Calu3 (cell line): ENCODE data around the gene SHKBP1. TPM values are rescaled to one million over a fixed set of nuclear protein-coding genes. Genes with fewer than 3 reads are reported as not detected.

Experiments
- BruUV-seq: library from RNA; stranded (reverse); fragments of 400-500 nt; replicated peaks from 2 replicates; lab custom pipeline; 2021; lab: Mats Ljungman, UMichigan
- CTCF ChIA-PET: fragments of 300-600 bp; sonication (Branson Sonifier 250); formaldehyde crosslinking; loops from one replicate; lab custom pipeline; 2022; ENCODE audit warnings: antibody characterized with exemption; lab: Charles Lee
- DNase-seq: peaks from one replicate; pipeline ENCODE4 v3.0.0; 2022
- H3K27ac Mint-ChIP-seq: one replicate; pipeline ENCODE4 v1.8.0; 2022; ENCODE audit warnings: mixed read lengths; ENCODE audit not compliant: unreplicated experiment
- H3K27me3 Mint-ChIP-seq: one replicate; pipeline ENCODE4 v1.8.0; 2022; ENCODE audit warnings: mixed read lengths; ENCODE audit not compliant: unreplicated experiment
- H3K36me3 Mint-ChIP-seq: one replicate; pipeline ENCODE4 v1.8.0; 2022; ENCODE audit warnings: mild to moderate bottlenecking, moderate library complexity, mixed read lengths; ENCODE audit not compliant: insufficient read depth, unreplicated experiment
- H3K4me1 Mint-ChIP-seq: one replicate; pipeline ENCODE4 v1.8.0; 2022; ENCODE audit warnings: mild to moderate bottlenecking, low read depth, mixed read lengths; ENCODE audit not compliant: unreplicated experiment
- H3K4me3 Mint-ChIP-seq: one replicate; pipeline ENCODE4 v1.8.0; 2022; ENCODE audit warnings: mild to moderate bottlenecking, low read depth, moderate library complexity, mixed read lengths; ENCODE audit not compliant: unreplicated experiment
- H3K9me3 Mint-ChIP-seq: one replicate; pipeline ENCODE4 v1.8.0; 2022; ENCODE audit warnings: low read depth, mixed read lengths; ENCODE audit not compliant: unreplicated experiment
- CTCF ChIP-seq: fragments of 200-600 bp; IDR thresholded peaks from one replicate; pipeline ENCODE4 v1.8.0; 2022; ENCODE audit warnings: antibody characterized with exemption; ENCODE audit not compliant: unreplicated experiment
- intact Hi-C: fragments of 100-400 bp; cut with micrococcal nuclease; formaldehyde crosslinking; loops from one replicate; pipeline ENCODE4 v1.10.0; 2022; ENCODE audit not compliant: unreplicated experiment
- total RNA-seq: library from RNA; stranded (reverse); gene quantifications from 2 replicates; pipeline ENCODE4 v1.2.3, GENCODE V29; 2022

SHKBP1 gene
- total RNA-seq, 1 experiment from 2014 or later = 117 TPM

- no peak for TF ChIP-seq CTCF
- intact Hi-C loops = no loop called here
- no TSS peak for BruUV-seq
- H3K27me3 Mint-ChIP-seq = no peaks in the 10 kb centered on the region
- no peak overlapping the region for H3K4me3 Mint-ChIP-seq
- peaks cover 11% of the 10 kb centered on the region for H3K36me3 Mint-ChIP-seq
- H3K9me3 Mint-ChIP-seq = peaks cover 3% of the 10 kb centered on the region
- H3K4me1 Mint-ChIP-seq = no peaks in the 10 kb centered on the region
- CTCF ChIA-PET = no interaction called here
- no peak overlapping the region for H3K27ac Mint-ChIP-seq
- DNase-seq = no peak
Measured at GRCh38 chr19:40625406-40626120, 48.9 kb downstream of the SHKBP1 start.

- H3K9me3 Mint-ChIP-seq = peaks cover 3% of the 10 kb centered on the region
- intact Hi-C loops = no loop called here
- H3K36me3 Mint-ChIP-seq = peaks cover 11% of the 10 kb centered on the region
- no peaks in the 10 kb centered on the region for H3K4me1 Mint-ChIP-seq
- no peak for TF ChIP-seq CTCF
- H3K4me3 Mint-ChIP-seq = no peak overlapping the region
- H3K27ac Mint-ChIP-seq = no peak overlapping the region
- BruUV-seq = no TSS peak
- no peak for DNase-seq
- CTCF ChIA-PET = no interaction called here
- H3K27me3 Mint-ChIP-seq = no peaks in the 10 kb centered on the region
Measured at GRCh38 chr19:40626918-40627317, 50.2 kb downstream of the SHKBP1 start.

- no peak for DNase-seq
- Mint-ChIP-seq H3K27me3 (no peaks in the 10 kb centered on the region), H3K27ac (no peak overlapping the region), H3K4me3 (no peak overlapping the region), H3K4me1 (no peaks in the 10 kb centered on the region), H3K36me3 (peaks cover 11% of the 10 kb centered on the region), H3K9me3 (peaks cover 3% of the 10 kb centered on the region)
- no peak for TF ChIP-seq CTCF
- no TSS peak for BruUV-seq
- CTCF ChIA-PET = no interaction called here
- intact Hi-C loops = no loop called here
Measured at GRCh38 chr19:40627486-40628279, 51.0 kb downstream of the SHKBP1 start.

- Mint-ChIP-seq H3K36me3 (peaks cover 11% of the 10 kb centered on the region), H3K27me3 (peaks cover 6% of the 10 kb centered on the region), H3K9me3 (peaks cover 3% of the 10 kb centered on the region), H3K27ac (no peak overlapping the region), H3K4me1 (peaks cover 9% of the 10 kb centered on the region), H3K4me3 (no peak overlapping the region)
- TF ChIP-seq CTCF = no peak
- no peak for DNase-seq
- CTCF ChIA-PET = no interaction called here
- intact Hi-C loops = no loop called here
- no TSS peak for BruUV-seq
Measured at GRCh38 chr19:40629346-40629745, 52.7 kb downstream of the SHKBP1 start.
